Rectal smooth muscle tissue (tissue), 1 donor: ENCODE measurements around the gene ANTXR1.
A peak's percentile ranks its signal among the peaks of the same experiment; 100 is the strongest.

Experiments used
- H3K27ac ChIP-seq: one replicate; pipeline ENCODE4 v1.7.0; 2013; ENCODE audit warnings: low read depth, low read length, inconsistent platforms
- H3K27me3 ChIP-seq: one replicate; pipeline ENCODE4 v1.7.0; 2013; ENCODE audit warnings: low read length; ENCODE audit not compliant: control insufficient read depth, insufficient read depth
- H3K36me3 ChIP-seq: one replicate; pipeline ENCODE4 v1.7.0; 2013; ENCODE audit warnings: low read length; ENCODE audit not compliant: control insufficient read depth, insufficient read depth
- H3K4me1 ChIP-seq: one replicate; pipeline ENCODE4 v1.7.0; 2013; ENCODE audit warnings: low read length; ENCODE audit not compliant: control insufficient read depth, insufficient read depth
- H3K4me3 ChIP-seq: one replicate; pipeline ENCODE4 v1.7.0; 2013; ENCODE audit warnings: low read length
- H3K9ac ChIP-seq: one replicate; pipeline ENCODE4 v1.7.0; 2013; ENCODE audit warnings: low read length

Gene ANTXR1

DNA sequence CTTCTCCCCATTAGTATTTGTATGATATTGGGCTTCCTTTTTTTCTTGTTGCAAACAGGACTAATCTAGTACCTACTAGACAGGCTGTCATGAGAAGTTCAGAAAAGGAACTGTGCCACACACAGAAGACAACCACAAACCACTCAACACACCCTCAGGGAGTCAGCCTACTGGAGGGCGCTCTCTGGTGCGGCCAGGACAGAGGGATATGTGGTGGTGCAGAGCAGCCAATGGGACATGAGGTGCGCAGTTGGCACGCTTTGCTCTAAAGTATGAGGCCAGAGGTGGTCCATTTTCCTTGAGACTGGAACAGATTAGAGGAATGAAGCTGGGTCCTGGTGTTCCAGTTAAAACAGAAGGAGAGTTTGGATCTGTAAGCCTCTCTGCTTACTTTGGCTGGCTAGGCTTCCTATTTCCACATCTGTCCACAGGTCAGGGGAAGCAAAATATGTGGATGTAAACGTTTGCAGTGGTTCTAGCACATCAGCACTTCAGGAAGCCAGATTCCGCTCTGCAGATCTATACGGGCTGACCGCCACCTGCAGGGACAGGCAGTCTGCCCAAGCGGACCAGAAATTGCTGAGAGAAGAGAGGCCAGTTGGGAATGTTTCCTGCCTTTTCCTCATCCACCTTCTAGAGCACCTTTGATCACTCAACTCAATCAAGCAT lies 260.0 kb downstream of the ANTXR1 start:
- H3K4me3 ChIP-seq = no peak overlapping the region
- no peak overlapping the region for H3K27ac ChIP-seq
- H3K27me3 ChIP-seq = no peaks in the 10 kb centered on the region
- no peaks in the 10 kb centered on the region for H3K36me3 ChIP-seq
- H3K4me1 ChIP-seq = no peaks in the 10 kb centered on the region
- no peak overlapping the region for H3K9ac ChIP-seq

- Histone ChIP-seq H3K27ac (no peak overlapping the region), H3K4me3 (no peak overlapping the region), H3K36me3 (no peaks in the 10 kb centered on the region), H3K4me1 (no peaks in the 10 kb centered on the region), H3K9ac (no peak overlapping the region), H3K27me3 (no peaks in the 10 kb centered on the region)
Measured at GRCh38 chr2:69275490-69275889, 262.5 kb downstream of the ANTXR1 start.

DNA sequence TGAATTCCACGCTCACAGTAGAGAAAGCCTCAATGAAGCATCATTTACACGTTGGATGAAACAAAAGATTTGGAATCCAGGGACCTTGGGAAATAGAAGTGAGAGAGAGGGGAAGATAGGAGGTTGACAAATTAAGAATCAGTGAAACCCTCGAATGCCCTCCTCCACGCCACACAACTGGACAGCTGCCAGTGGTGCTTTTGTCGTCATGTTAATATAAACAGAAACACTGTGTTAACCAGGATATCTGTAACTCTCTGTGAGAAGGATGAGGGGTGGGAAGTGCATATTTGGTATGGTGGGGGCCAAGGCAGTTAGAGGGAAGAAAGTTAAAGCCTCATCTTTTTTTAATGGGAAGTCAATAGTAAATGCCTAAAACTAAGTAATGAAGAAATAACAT lies 265.4 kb downstream of the ANTXR1 start:
- Histone ChIP-seq H3K4me3 (no peak overlapping the region), H3K27me3 (no peaks in the 10 kb centered on the region), H3K9ac (no peak overlapping the region), H3K27ac (no peak overlapping the region), H3K4me1 (no peaks in the 10 kb centered on the region), H3K36me3 (no peaks in the 10 kb centered on the region)

GRCh38 chr2:69279211-69279610 lies 266.2 kb downstream of the ANTXR1 start:
- Histone ChIP-seq H3K9ac (no peak overlapping the region), H3K36me3 (no peaks in the 10 kb centered on the region), H3K4me1 (no peaks in the 10 kb centered on the region), H3K4me3 (no peak overlapping the region), H3K27me3 (no peaks in the 10 kb centered on the region), H3K27ac (no peak overlapping the region)

DNA sequence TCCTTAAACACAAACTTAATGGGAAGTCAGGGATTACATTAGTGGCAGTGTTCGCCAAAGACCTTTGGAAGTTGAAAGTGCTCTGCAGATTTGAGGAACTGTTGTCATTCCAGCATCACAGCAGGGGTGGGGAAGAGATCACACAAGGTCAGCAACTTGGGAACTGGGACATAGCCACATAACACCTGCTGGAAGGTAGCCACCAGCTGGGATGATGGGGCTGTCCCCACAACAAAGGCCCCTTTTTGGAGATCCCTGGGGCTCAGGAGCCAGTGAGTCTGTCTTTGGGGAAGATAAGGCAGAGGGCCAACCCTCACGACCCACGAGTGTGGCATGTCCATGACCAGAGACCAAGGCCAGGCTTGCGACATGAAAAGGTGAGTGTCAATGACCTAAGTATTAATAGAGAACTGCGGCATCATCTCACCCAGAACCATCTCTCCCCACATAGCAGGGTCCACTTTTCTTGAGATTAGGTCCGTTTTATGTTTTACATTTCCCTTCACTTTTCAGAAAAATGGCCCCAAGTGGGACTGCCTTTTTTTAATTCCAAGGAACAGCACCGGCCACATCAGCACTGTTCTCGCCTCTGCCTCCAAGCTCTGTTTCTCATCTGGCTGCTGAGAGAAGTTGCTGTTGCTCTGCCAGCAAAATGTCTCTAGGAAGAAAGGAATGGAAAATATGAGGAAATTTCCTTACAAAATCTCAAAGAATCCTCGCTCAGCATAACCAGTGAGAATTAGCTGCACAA lies 267.1 kb downstream of the ANTXR1 start:
- H3K27ac ChIP-seq = no peak overlapping the region
- H3K9ac ChIP-seq = no peak overlapping the region
- H3K4me1 ChIP-seq = no peaks in the 10 kb centered on the region
- no peaks in the 10 kb centered on the region for H3K27me3 ChIP-seq
- H3K36me3 ChIP-seq = no peaks in the 10 kb centered on the region
- H3K4me3 ChIP-seq = no peak overlapping the region

GRCh38 chr2:69280796-69281412 lies 267.9 kb downstream of the ANTXR1 start:
- H3K27ac ChIP-seq = no peak overlapping the region
- H3K4me1 ChIP-seq = no peaks in the 10 kb centered on the region
- H3K36me3 ChIP-seq = no peaks in the 10 kb centered on the region
- no peak overlapping the region for H3K4me3 ChIP-seq
- H3K27me3 ChIP-seq = no peaks in the 10 kb centered on the region
- no peak overlapping the region for H3K9ac ChIP-seq

DNA sequence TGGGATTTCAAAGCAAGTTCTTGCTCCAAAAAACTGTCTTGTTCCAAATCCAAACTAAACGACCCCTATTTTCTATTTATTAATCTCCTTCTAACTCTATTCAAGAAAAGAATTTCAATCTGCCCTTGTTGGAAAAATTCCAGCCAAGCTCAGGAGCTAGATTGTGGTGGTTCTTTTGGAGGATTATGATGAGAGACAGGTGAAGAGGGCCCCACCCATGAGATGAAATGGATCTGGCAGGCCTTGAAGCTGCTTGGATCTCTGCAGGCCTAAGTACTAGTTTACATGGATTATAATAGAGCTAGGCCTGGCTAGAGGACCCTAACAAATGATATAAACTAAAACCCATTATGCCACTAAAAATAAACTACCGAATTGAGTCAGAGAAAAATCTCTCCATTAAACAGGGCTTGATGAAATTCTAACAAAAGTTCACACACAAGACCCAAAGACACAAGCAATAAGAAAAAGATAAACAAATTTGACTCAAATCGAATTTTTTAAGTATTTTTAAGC lies 272.5 kb downstream of the ANTXR1 start:
- Histone ChIP-seq H3K36me3 (no peaks in the 10 kb centered on the region), H3K27ac (no peak overlapping the region), H3K9ac (no peak overlapping the region), H3K4me1 (peaks cover 1% of the 10 kb centered on the region), H3K4me3 (no peak overlapping the region), H3K27me3 (no peaks in the 10 kb centered on the region)

DNA sequence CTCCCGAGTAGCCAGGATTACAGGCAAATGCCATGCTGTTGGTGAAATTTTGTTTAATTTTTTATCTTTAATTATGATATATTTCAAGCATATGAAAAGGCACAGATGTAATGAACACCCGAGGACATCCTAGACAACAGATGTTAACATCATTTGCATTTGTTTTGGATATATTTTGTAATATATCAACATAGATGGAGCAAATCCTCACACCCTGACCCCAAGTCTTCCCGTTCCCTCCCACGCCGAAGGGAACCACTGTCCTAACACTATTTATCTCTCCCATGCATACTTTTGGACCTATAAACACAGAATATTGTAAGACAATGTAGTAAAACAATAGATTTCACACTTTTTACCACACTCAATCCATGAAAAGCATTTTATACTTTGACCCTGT lies 274.6 kb downstream of the ANTXR1 start:
- Histone ChIP-seq H3K36me3 (no peaks in the 10 kb centered on the region), H3K27ac (no peak overlapping the region), H3K9ac (no peak overlapping the region), H3K4me3 (no peak overlapping the region), H3K4me1 (peaks cover 21% of the 10 kb centered on the region), H3K27me3 (no peaks in the 10 kb centered on the region)

DNA sequence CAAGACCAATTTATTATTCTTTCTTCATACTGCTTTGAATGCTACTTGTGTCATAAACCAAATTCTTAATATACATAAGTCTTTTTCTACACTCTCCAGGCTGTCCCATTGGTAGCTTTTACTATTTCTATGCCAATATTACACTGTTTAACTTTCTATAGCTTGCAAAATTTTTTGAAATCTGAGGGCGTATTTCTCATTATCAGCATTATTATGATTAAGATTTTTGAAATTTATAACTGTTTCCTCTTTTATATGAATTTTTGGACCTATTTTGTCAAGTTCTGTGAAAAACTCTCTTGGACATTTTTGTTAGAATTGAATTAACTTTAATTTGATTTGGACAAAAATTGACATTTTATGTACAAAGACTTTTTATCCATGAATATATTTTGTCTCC lies 275.4 kb downstream of the ANTXR1 start:
- Histone ChIP-seq H3K36me3 (no peaks in the 10 kb centered on the region), H3K27ac (no peak overlapping the region), H3K9ac (no peak overlapping the region), H3K4me3 (no peak overlapping the region), H3K27me3 (no peaks in the 10 kb centered on the region), H3K4me1 (peaks cover 24% of the 10 kb centered on the region)

- Histone ChIP-seq H3K27ac (peak overlapping the region; percentile 49), H3K27me3 (no peaks in the 10 kb centered on the region), H3K36me3 (no peaks in the 10 kb centered on the region), H3K4me1 (peaks cover 24% of the 10 kb centered on the region), H3K9ac (no peak overlapping the region), H3K4me3 (no peak overlapping the region)
Measured at GRCh38 chr2:69291004-69291650, 278.1 kb downstream of the ANTXR1 start.

- Histone ChIP-seq H3K36me3 (no peaks in the 10 kb centered on the region), H3K4me1 (peaks cover 24% of the 10 kb centered on the region), H3K4me3 (no peak overlapping the region), H3K9ac (no peak overlapping the region), H3K27me3 (no peaks in the 10 kb centered on the region), H3K27ac (peak overlapping the region; percentile 49)
Measured at GRCh38 chr2:69291721-69292120, 278.7 kb downstream of the ANTXR1 start.

- Histone ChIP-seq H3K9ac (no peak overlapping the region), H3K4me3 (no peak overlapping the region), H3K27ac (peak overlapping the region; percentile 49), H3K36me3 (no peaks in the 10 kb centered on the region), H3K27me3 (no peaks in the 10 kb centered on the region), H3K4me1 (peaks cover 24% of the 10 kb centered on the region)
Measured at GRCh38 chr2:69292256-69292655, 279.3 kb downstream of the ANTXR1 start.
